GM21423 (cell line): ENCODE results near the gene TYROBP.
"Not testable (repeated sequence)": the region's sequence is repeated elsewhere in the genome, so short reads cannot be mapped to it uniquely, and the experiment has no call there.

ENCODE experiments used
- ATAC-seq: cut with Tn5 transposase; IDR thresholded peaks from one replicate; pipeline ENCODE4 v1.9.1; 2021; ENCODE audit warnings: mild to moderate bottlenecking, moderate library complexity; ENCODE audit not compliant: unreplicated experiment

The TYROBP gene

DNA sequence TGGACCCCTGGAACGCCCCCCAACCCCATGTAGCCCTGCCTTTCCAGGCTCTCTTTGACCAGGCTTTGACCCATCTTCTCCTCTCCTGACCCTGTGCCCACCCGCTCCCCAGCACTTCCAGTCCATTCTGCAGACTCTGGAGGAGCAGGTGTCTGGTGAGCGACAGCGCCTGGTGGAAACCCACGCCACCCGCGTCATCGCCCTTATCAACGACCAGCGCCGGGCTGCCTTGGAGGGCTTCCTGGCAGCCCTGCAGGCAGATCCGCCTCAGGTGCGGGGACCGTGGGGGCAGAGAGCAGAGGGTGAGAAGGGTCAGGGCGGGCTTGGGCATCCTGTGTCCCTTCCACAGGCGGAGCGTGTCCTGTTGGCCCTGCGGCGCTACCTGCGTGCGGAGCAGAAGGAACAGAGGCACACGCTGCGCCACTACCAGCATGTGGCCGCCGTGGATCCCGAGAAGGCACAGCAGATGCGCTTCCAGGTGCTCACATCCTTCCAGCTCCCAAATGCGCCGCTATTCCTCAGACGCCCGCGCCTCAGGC lies 33.6 kb downstream of the TYROBP start:
- ATAC-seq: no peak

DNA sequence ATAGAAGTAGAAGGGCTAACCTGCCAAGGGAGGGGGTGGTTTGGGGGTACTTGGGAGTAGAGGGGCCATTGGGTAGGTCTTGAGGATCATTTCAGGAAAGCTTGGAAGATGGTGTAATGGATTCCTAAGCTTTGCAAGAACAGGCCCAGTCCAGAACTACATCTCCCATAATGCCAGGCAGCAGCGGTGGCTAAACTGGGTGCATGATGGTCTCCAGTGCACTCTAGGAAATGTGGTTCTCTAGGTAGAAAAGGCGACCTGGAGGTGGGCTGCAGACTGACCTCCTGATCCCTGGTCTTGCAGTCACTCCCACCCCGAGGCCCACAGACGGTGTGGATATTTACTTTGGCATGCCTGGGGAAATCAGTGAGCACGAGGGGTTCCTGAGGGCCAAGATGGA lies 35.9 kb downstream of the TYROBP start:
- no peak for ATAC-seq

DNA sequence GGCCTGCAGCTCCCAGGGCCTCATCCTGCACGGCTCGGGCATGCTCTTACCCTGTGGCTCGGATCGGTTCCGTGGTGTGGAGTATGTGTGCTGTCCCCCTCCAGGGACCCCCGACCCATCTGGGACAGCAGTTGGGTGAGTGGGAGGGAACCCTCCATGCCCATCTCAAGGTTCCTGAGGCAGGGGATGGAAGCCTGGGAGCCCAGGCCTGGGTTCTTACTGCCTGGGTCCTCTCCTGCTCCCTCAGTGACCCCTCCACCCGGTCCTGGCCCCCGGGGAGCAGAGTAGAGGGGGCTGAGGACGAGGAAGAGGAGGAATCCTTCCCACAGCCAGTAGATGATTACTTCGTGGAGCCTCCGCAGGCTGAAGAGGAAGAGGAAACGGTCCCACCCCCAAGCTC lies 36.5 kb downstream of the TYROBP start:
- no peak for ATAC-seq

DNA sequence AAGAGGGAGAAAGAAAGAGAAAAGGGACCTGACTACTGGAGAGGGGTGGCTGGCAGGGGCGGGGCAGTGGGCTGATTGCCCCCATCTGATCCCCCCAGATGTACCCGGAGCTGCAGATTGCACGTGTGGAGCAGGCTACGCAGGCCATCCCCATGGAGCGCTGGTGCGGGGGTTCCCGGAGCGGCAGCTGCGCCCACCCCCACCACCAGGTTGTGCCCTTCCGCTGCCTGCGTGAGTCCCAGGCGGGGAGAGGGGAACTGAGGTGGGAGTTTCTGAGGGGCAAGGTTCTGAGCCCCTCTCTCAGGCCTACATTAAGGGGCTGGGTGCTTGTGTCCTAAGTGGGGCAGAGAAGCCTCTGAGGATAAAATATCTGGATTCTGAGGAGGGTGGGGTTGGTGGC lies 37.3 kb downstream of the TYROBP start:
- ATAC-seq: no peak

DNA sequence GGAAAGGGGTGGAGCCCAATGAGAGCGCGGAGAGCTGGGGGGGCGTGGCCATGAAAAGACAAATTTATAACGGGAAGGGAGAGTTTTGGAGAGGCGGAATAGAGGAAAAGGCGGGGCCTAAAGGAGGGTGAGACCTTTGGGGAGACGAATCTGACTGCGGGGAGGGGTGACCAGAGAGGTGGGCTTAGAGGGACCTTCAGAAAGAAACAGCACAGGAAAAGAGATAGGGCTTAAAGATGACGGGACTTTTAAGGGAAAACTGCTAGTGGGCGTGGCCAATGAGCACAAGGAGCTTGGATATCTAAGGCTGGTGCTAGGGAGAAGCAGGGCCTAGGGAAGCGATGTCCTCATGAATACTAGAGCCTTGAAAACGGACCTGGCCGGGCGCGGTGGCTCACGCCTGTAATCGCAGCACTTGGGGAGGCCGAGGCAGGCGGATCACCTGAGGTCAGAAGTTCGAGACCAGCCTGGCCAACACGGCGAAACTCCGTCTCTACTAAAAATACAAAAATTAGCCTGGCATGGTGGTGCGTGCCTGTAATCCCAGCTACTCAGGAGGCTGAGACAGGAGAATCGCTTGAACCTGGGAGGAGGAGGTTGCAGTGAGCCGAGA lies 37.9 kb downstream of the TYROBP start:
- ATAC-seq: not testable (repeated sequence)

DNA sequence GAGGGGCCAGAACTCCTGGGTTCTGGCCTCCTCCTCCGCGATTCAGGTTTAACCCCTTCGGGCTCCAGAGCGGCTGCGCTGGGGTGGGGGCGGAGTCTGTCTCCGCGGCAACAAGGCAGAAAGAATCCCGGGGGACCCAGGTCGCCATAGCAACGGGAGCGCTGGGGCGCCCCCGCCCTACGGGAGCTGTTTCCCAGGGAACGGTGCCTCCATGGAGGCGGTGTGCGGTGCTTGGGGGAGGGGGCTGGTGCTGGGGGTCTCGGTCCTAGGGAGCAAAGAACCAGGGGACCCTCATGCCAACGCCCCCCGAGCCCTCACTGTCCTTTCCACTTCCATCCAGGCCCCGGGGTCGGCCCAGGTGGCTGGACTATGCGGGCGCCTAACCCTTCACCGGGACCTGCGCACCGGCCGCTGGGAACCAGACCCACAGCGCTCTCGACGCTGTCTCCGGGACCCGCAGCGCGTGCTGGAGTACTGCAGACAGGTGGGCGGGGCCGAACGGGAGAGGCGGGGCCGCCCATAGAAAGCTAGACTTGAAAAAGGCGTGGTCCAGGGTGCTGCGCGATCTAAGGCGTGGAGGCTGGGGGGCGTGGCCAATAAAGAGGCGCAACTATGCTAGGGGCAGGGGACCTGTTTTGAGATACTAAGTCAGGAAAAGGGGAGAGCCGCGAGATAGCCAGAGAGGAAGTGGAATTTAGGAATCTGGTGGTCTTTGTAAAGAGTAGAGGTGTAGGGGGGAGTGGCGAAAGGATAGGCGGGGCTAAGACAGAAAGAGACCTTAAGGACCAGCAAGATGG lies 38.6 kb downstream of the TYROBP start:
- no peak for ATAC-seq

DNA sequence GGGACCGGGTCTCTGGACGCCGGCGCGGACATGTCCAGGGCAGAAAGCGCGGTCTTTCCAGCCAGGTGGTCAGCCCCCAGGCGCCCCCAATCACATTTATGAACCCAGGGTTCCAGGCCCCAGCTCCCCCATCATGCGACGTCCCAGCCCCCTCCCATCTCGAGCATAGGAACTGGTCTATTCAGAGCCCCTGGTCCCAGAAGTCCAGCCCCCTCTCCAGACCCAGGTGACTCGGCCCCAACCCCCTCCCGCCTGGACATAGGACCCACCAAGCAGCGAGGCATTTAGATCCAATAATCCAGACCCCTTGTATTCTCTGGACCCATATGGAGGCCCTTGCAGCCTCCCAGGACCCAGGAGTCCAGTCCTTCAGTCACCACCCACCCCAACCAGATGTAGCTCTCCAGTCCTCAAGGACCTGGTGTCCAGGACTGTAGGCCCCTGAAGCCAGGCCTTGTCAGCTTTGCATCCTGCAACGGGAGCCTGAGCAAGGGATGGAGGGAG lies 39.2 kb downstream of the TYROBP start:
- ATAC-seq: no peak

DNA sequence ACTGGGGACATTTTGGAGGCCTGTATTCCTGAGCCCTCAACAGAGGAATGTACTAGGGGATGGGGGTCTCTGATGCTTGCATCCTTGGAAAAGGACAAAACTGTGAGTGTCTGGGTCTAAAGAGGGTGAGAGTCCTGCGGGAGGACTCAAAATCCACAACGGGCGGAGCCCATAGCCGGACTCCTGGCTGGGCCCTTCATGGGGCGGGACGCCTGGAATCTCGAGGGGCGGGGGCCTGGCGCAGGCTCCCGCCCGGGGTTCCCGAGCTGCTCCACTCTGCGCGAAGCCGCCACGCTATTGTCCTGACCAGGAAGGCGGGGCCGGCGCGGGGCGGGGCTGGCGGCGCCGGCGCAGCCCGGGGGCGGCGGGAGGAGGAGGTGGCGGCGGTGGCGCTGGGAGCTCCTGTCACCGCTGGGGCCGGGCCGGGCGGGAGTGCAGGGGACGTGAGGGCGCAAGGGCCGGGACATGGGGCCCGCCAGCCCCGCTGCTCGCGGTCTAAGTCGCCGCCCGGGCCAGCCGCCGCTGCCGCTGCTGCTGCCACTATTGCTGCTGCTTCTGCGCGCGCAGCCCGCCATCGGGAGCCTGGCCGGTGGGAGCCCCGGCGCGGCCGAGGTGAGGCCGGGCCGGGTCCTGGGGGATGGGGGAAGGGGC lies 39.8 kb downstream of the TYROBP start, which contains the start of gene APLP1:
APLP1 (plus strand) TSS at position 403 of the 651 bp plus-strand sequence; CDS start at position 466, 63 bp downstream.
- ATAC-seq: no peak

DNA sequence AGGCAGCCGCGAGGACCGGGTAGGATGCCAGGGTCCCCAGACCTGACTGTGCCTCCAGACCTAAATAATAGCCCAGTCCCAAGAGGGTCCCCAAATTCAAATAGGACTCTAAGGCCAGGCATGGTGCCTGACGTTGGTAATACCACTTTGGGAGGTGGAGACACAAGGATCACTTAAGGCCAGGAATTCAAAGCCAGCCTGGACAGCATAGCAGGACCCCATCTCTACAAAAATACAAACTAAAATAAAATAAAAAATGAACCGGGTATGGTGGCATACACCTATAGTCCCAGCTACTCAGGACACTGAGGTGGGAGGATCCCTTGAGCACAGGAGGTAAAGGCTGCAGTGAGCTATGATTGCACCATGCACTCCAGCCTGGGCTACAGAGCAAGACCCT lies 45.1 kb downstream of the TYROBP start:
- no peak for ATAC-seq

DNA sequence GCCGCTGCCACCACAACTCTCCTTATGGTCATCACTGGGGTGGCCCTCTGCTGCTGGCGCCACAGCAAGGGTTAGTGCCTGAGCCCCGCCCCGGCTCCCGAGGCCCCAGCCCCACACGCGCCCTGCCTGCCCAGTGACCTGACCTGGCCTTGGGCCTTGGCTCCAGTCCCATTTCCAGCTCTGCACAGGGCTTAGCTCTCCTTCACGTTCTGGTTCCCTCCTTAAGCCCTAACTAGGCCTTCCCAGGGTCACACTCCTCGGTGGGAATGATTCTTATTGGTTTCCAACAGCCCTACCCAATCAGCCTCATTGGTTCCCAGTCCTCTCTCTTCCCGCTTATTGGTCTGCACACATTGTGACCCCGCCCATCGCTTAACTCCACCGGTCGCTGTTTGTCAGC lies 45.6 kb downstream of the TYROBP start:
- ATAC-seq: no peak

DNA sequence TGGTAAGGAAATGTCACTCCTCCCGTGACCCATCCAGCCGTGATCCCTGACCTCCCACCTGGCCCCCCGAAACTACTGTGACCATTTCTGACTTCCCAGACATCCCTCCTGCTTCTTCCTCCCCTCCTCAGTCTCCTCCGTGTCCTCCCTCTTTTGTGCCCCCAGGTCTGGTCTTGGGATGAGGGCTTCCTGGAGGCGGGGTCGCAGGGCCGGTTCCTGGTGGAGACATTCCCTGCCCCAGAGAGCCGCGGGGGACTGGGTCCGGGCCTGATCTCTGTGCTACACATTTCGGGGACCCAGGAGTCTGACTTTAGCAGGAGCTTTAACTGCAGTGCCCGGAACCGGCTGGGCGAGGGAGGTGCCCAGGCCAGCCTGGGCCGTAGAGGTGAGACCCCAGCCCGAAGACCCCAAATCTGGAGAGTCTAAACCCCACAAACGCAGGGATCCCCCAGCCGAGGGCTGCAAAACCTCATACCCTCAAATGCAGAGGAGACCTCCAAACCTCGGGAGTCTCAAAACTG lies 46.4 kb downstream of the TYROBP start:
- ATAC-seq: no peak

DNA sequence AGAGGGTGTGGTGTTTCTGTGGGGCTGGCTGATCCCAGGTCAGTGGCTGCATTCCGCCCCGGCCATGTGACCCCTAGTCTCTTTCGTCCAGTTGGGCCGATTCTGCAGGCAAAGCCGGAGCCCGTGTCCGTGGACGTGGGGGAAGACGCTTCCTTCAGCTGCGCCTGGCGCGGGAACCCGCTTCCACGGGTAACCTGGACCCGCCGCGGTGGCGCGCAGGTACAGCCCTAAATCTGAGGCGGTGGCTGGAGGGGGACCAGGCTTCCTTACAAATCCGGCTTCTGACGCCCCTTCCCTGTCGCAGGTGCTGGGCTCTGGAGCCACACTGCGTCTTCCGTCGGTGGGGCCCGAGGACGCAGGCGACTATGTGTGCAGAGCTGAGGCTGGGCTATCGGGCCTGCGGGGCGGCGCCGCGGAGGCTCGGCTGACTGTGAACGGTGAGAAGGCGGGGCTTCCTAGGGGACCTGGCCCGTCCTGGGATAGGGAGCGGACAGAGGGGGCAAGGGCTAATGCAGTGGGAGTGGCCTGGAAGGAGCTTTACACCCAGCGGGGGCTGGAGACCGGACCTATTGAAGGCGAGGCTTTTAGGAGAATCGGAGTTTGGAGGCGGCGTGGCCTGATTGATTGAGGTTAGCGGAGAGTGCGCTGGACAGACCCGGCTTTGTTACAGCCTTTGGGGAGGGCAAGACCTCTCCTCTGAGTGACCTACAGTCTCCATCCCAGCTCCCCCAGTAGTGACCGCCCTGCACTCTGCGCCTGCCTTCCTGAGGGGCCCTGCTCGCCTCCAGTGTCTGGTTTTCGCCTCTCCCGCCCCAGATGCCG lies 47.1 kb downstream of the TYROBP start:
- ATAC-seq: no peak

DNA sequence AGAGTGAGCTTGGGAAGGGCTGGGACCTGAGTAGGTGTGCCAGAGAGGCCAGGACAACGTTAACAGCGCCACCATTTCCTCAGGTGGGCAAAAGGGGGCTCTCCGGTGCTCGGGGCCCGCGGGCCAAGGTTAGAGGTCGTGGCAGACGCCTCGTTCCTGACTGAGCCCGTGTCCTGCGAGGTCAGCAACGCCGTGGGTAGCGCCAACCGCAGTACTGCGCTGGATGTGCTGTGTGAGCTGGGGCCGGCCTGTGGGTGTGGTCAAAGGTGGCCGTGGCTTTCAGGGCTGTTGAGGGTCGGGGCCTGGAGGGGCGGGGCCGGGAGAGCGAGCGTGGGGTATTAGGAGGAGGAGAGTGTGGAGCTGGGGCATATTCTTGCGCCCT lies 47.7 kb downstream of the TYROBP start:
- no peak for ATAC-seq

DNA sequence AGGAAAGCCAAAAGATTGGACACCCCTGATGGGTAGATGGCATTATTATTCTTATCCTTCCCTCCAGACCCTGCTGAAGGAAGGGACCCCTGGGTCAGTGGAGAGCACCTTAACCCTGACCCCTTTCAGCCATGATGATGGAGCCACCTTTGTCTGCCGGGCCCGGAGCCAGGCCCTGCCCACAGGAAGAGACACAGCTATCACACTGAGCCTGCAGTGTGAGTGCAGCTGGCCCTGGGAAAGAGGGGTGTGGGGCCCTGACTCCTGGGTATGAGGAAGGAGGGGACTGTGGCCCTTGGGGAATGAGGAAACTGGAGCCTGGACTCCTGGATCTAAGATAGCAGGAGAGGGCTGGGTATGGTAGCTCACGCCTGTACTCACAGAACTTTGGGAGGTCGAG lies 48.7 kb downstream of the TYROBP start:
- ATAC-seq: no peak

DNA sequence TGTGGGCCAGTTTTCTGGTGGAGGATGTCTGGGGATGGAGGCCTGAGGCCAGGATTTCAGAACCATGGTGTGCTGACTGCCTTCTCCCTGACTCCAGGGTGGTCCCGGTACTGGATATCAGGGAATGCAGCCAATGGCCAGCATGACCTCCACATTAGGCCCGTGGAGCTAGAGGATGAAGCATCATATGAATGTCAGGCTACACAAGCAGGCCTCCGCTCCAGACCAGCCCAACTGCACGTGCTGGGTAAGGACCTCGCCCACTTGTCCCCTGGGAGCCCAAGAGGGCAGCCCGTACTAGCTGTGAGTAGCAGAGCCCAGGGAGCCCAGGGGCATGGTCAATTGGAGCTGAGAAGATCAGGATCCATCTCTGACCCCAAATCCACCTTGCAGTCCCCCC lies 49.8 kb downstream of the TYROBP start:
- no peak for ATAC-seq

DNA sequence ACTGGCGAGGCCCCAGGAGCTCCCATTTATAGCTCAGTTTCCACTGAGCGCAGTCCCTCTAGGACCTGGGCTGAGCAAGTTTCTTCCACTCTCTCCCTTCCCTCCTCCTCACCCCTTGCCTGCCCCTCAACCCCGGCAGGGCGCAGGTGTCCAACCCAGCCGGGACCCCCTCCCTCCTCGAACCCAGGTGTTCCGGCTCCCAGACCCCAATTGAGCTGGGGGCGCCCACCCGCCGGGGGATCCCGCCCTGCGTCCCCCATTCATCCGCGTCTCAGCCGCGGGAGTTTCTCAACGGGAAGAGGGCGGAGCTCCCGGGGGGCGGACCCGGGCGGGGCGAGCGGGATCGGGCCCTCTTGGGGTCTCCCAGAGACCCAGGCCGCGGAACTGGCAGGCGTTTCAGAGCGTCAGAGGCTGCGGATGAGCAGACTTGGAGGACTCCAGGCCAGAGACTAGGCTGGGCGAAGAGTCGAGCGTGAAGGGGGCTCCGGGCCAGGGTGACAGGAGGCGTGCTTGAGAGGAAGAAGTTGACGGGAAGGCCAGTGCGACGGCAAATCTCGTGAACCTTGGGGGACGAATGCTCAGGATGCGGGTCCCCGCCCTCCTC lies 51.4 kb downstream of the TYROBP start, which contains the start of gene KIRREL2:
KIRREL2 (plus strand) TSS at position 366 of the 604 bp plus-strand sequence; CDS start at position 575, 209 bp downstream.
- no peak for ATAC-seq
